GM21526 (cell line): Measurements from ENCODE around the gene FLAD1.

ENCODE experiments used
- ATAC-seq: cut with Tn5 transposase; IDR thresholded peaks from one replicate; pipeline ENCODE4 v1.9.1; 2021; ENCODE audit warnings: moderate library complexity; ENCODE audit not compliant: unreplicated experiment, low FRiP score

The FLAD1 gene

DNA sequence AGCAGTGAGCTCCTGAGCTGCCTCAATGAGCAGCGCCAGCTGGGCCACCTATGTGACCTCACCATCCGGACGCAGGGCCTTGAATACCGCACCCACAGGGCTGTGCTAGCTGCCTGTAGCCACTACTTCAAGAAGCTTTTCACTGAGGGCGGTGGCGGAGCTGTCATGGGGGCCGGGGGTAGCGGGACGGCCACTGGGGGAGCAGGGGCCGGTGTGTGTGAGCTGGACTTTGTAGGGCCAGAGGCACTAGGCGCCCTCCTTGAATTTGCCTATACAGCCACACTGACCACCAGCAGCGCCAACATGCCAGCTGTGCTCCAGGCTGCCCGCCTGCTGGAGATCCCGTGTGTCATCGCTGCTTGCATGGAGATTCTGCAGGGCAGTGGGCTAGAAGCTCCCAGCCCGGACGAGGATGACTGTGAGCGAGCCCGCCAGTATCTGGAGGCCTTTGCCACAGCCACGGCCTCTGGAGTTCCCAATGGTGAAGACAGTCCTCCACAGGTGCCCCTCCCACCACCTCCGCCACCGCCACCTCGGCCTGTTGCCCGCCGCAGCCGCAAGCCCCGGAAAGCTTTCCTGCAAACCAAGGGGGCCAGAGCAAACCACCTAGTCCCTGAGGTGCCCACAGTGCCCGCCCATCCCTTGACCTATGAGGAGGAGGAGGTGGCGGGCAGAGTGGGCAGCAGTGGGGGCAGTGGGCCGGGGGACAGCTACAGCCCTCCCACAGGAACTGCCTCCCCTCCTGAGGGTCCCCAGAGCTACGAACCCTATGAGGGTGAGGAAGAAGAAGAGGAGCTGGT lies 31.8 kb downstream of the FLAD1 start:
- ATAC-seq = no peak

DNA sequence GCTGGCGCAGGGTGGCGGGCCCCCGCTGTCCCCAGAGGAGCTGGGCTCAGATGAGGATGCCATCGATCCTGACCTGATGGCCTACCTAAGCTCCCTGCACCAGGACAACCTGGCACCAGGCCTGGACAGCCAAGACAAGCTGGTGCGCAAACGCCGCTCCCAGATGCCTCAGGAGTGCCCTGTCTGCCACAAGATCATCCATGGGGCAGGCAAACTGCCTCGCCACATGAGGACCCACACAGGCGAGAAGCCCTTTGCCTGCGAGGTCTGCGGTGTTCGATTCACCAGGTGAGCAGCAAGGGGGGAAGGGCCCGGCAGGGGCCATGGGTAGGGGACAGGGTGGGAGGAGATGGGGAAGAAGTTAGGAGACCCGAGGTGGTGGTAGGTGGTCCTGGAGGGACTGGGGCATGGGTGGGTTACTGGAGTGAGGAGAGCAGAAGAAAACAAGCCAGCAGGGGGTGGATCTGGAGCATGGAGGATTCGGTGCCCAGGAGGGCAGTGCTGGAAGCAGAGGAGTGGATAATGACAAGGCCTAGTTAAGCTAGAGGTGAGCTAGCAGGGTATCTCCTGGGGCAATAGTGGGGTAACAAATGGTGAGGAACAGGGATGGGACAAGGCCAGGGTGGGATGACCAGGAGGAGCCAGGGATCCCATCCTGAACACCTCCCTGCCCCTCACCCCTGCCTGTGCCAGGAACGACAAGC lies 32.5 kb downstream of the FLAD1 start:
- no peak for ATAC-seq

DNA sequence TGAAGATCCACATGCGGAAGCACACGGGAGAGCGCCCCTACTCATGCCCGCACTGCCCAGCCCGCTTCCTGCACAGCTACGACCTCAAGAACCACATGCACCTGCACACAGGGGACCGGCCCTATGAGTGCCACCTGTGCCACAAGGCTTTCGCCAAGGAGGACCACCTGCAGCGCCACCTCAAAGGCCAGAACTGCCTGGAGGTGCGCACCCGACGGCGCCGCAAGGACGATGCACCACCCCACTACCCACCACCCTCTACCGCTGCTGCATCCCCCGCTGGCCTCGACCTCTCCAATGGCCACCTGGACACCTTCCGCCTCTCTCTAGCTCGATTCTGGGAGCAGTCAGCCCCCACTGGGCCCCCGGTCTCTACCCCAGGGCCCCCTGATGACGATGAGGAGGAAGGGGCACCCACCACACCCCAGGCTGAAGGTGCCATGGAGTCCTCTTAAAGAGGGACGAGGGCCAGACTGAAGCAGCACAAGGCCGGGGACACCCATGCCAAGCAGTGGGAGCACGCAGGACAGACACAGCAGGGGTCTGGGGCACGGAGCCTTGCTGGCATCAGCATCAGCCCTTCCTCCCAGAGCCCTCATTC lies 33.2 kb downstream of the FLAD1 start:
- ATAC-seq = no peak

DNA sequence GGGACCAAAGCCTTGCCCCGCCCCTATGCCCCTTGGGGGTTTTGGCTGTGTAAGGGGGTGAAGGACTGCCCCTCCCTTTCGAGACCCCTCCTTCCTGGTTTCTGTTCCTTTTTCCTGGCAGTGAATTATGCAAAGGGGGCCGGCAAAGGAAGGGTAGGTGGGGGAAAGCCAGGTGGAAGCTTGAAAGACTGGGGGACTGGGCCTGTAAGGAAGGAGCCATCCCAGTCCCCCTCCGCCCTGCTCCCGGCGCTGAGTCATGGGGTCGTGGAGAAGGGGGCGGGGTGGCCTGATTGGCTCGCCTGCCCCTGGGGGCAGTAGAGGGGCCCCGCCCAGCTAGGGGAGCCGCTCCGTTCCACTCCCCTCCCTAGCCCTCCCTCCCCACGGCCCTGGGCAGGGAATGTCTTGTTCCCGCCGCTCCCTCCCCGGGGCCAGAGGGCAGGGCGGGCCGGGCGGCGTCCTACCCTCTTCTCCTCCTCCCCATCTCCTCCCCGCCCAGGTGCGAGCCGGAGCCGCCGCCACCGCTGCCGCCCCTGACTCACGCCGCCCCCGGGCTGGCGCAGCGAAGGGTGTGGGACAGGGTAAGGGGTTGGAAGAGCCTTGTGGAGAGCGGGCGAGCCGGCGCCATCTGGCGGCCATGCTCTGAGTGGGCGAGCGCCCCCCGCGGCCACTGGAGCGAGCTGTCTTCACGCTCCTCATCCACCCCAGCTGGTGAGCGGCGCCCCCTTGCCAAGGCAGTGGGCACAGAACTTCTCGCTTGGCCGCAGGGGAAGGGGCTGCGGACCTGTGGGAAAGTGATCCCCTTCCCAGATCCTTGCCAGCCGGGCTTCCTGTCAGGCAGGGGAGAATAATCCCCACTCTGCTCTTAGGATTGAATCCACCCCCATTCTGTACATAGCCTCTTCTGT lies 34.1 kb downstream of the FLAD1 start:
- no peak for ATAC-seq

DNA sequence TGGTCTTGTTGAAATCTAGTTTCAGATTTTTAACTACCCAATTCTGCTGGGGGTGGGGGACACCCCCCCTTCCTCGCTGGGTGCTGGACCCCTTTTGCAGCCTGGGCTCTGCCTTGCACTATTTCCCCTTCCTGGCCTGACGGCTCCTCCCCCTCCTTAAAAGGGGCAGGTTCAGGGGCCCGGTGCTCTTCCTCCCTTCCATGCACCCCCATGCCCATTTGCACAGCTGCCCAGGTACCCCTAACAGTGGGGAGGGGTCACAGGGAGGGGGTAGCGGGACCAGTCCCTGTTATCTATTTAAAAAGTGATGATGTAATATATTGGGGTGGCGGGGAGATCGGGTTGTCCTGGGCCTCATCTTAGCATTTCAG lies 34.8 kb downstream of the FLAD1 start:
- ATAC-seq = no peak

DNA sequence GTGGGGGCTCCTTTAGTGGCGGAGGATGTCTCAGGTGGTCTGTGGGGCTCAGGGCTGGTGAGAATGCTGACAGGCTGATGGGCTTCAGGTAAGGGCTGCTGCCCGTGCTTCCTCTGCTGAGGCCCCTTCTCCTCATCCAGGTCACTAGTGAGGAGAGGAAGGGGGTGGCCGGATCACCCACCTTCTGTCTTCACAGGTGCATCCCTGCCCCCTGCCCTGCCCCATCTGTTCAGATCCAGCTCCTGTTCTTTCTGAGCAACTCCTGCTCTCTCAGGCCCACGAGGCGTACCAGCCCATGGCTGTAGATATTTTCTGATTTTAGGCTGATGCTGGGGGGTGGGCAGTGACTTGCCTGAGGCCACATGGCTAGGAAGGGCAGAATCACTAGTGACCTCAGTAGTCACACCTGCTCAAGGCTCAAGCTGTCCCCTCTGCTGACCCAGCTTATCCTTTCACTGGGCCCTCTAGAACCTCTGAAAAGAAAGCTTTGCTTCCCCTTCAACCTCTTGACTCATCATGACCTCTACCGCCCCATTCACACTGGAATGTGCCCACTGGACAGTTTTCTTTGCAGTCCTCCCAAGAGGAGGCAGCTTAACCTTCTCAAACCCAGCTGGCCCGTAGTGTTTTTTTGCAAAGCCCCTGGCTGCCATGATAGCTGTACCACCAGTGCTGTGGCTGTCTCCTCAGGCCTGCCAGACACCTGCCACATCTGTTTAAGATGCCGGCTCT lies 35.6 kb downstream of the FLAD1 start:
- ATAC-seq = no peak

DNA sequence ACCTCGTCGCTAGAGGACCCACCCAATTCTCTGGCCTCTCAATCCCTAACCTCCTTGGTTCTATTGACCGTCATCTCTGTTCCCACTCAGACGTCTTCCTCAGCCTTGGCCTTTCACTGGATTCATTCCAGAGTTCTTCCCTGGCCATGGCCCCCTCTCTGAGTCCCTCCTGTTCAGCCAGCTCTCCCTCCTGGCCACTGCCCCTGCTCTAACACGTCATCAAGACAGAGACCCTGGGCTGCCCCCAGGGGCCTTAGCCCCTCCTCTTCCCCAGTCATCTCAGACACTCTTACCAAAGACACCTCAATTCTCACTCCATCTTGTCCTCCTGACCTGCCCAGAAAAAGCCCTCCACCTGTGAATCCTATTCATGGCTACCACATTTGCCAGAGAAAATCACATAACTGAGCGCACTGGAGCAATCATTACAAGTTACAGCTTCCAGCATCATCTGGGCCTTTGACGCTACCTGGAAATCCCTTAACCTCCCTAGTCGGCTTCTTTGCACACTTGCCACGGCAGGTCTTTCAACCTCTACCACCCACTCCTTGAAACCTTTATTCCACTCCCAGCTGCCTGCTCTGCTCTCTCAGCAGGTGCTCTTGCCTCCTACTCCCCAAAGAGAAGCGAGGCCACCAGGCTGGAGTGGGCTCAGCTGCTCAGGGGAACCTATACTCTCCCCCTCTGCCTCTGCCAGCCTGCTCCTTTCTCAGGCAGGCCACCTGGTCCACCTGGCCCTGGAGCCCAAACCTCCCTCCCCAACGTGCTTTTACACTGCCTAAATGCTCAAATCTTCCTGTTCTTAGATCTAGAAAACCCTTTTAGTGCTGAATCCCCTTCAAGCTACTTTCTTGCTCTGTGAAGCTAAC lies 36.5 kb downstream of the FLAD1 start:
- no peak for ATAC-seq

DNA sequence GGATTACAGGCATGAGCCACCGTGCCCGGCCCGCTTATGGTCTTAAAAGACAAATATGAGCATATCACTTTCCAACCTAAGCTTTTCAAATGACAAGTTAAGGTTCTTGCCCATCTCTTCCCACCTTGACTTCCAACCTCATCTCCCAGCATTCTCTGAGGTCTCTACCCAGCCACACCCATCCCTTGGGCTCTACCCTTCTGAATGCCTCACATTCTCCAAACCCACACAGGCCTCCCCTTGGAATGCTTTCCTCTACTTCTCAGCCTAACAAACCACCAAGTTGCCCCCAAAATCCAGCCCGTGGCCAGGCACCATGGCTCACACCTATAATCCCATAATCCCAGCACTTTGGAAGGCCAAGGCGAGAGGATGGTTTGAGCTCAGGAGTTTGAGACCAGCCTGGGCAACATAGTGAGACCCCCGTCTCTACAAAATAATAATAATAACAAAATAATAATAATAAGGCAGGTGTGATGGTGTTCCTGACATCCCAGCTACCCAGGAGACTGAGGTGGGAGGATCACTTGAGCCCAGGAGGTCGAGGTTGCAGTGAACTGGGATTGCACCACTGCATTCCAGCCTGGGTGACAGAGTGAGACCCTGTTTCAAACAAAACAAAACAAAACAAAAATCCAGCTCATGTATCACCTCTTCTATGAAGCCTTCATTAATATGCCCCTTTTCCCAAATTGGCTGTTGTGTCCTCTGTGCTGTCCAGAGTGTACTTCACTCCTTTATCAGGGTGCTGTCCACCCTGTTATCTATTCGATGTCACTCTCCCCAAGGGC lies 39.2 kb downstream of the FLAD1 start:
- no peak for ATAC-seq

DNA sequence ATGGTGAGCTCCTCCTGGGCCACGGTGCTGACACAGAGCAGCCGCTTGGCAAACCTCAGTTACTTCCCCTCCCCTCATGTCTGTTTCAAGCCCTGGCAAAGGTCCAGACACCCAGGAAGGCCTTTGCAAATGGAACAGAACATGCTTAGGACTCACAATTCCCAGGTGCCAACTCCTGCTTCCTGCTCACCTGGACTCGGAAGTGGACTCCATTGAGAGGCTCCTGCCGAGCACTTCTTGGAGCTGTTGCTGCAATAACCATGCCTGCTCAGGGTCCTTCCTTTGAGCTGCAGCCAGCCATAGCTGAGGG lies 39.7 kb downstream of the FLAD1 start:
- no peak for ATAC-seq

DNA sequence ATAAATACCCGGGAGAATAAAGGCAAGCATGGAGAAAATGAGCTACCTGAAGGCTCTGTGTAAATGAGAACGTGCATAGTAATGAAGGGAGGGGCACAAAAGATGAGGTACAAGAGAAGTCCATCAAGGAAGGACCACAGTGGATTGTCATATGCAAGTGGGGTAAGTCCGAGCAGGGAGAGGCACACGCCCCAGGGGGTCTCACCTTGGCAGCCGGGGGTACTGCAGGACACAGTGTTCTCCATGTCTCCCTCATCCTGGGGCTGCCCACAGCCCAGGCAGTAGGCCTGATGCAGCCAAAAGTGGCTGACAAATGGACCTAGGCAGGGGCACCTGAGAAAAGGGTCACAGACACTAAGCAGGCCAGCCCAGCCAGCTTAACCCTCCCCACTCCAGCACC lies 40.5 kb downstream of the FLAD1 start:
- ATAC-seq = no peak

DNA sequence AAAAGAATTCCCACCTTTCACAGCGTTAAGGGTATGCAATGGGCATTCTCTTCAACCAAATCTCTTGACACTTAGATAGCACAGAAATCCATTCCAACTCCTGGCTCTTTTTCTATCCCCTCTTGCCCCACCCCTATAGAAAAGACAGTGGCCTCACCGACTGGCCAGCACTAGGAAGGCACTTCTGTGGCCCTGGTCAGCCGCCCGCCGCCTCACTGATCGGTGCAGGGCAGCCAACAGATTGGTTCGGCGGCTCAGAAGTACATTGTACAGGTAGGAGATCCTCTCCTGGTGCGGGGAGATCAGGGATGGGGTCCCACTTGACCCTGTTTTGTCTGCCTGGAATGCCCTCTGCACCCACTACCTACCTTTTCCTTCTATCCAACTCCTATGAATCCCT lies 41.2 kb downstream of the FLAD1 start:
- no peak for ATAC-seq

DNA sequence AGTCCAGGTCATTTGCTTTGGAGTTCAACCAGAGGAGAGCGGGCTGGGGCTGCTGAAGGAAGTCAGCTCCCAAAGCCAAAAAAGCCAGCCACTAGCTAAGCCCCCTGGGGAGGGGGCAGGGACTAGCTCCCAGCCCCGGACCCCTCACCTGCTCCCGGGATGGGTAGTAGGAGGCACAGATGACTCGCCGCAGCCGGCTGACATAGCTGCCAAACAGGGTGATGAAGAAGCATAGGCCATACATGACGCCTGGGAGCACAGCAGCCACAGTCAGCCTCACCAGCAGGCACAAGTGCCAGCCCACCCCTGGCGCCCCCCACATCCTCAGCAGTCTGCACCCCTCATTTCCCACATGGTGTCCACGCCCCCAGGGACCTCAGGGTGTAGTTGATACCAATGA lies 43.0 kb downstream of the FLAD1 start:
- no peak for ATAC-seq

DNA sequence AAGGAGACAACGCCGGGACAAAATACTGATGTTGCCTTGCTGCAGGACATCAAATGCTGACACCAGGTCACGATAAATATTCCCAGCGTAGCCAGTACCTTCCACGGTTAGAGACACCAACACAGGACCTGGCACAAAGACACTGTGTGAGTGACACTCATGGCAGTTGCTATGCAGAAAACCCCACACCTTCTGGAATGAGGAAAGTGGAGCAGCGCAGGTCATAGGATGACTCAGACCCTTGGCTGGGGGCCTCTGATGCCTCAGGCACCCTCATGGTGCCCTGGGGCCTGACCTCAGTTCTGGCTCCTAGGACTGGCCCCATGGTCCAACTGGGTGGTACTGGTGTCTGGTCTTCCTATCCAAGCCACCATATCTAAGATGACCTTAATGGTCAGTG lies 43.4 kb downstream of the FLAD1 start:
- ATAC-seq = no peak

DNA sequence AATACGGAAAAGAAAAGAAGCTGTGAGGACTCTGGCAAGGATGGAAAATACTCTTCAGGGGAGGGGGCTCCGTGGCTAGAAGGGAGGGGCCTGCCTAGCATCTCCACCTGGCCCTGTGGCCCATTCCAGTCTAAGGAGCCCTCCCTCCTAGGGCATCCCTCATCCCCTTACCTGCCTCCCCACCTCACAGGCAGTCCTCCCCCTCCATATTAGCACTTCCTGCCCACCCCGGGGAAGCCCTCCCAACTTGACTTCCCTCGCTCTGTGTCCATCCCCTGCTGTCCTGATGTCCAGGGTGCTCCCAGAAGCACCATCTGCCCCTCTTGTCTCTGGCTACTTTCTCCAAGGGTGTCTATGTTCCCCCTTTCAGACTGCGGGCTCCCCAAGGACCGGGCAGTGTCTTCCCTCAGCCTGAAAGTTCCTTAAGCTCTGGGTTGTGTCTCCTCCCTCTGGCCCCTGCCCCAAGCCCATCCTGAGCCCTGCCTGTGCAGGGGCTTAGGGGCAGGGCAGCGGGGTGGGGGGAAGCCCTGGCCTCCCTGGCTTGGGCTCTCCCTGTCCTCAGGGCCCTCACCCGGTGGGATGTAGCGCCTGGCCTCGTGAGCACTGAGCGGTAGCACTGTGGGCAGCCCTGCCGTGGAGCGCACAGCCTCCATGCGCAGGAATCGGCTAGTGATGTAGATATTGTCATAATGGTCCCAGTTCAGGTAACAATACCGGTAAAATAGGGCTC lies 46.5 kb downstream of the FLAD1 start:
- no peak for ATAC-seq

DNA sequence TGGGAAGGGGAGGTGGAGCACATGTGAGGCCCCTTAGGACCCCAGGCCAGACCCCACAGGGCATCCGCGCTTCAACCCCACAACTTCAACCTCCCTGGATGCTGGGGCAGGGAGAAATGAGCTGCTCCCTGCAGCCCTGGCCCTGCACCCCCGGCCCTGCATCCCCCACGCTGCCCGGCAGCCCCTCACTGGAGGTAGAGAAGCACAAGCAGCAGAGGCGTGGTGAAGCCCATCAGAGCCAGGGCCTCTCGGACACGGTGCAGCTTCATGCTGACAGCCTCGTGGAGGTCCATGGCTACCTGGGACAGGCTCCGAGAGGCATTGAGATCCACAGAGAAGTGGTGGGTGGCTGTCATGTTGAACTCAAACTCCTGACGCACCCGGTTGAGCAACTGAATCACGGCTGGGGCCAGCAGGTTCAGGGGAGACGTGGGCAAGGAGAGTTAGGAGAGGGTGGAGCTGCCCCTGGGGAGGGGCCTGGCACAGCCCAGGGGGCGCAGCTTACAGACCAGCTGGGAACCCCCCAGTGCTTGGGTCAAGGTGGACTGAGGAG lies 47.2 kb downstream of the FLAD1 start:
- no peak for ATAC-seq

DNA sequence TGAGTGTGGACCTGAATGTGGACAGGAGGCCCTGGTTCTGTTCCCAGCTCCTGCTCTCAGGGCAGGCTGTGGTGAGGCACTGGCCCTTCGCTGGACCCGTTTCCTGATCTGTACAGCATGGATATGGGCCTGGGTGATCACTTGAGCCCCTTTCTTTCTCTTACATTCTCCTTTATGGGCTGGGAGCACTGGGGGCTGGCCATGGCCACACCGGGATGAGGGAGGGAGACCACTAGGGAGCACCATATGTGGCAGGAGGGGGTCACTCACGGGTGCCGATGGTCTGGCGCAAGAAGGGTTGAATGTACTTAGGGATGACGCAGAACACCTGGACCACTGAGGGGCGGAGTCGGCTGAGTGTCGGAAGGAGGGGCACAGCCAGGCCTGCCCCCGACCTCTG lies 47.8 kb downstream of the FLAD1 start:
- no peak for ATAC-seq

DNA sequence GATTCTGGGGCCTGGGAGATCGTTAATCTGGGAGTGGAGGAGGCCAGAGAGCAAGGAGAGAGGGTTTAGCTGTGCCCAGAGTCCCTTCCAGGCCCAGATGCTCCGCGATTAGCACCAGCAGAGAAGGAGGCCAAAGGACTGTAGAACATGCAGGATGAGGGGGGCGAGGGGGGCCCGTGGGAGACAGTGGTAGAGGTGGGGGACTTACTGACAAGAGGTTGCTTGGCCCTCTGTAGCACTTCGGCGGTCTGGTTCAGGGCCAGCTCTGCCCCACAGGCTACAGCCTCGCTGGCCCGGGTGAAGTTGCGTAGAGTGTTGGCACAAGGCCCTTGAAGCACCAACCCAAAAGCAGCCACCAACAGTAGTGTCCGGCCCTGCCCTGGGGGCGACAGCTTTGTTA lies 49.7 kb downstream of the FLAD1 start:
- no peak for ATAC-seq

DNA sequence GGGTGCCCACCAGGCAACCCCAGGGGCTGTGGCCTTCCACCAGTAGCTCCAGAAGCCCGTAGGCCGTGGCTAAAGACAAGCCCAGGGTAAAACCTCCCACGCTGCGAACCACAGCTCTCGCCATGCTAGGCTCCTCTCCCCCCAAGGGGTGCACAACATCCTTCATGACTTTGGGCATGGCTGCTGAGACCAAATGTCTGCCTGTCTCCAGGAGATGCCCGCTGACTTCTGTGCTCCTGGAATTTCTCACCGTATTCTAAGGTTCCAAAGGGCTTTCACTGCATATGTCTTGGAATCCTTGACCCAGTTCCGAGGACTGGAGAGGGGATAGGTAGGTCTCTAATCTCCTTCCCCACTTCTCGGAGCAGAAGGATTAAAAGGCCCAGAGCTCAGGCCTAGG lies 50.4 kb downstream of the FLAD1 start, which contains the start of the genes DCST1 and DCST2:
TSS of gene DCST1 (plus strand) at position 301 of the 400 bp plus-strand sequence. CDS start 213 bp downstream, outside the sequence.
TSS of gene DCST2 (minus strand) at position 258 of the 400 bp plus-strand sequence. CDS start at position 178, 80 bp downstream.
- ATAC-seq = no peak
